HL-60/S4 (cell line): ENCODE measurements around the gene APPL2.
"Not testable (repeated sequence)": the region's sequence is repeated elsewhere in the genome, so short reads cannot be mapped to it uniquely, and the experiment has no call there.

Experiments
- in situ Hi-C: fragments of 300-500 bp; cut with MboI; formaldehyde crosslinking; loops from 2 replicates; pipeline ENCODE4 v1.14.3; 2022; ENCODE audit warnings: low sequenced_read_pairs

APPL2 gene

GRCh38 chr12:105200385-105200784 lies 35.6 kb downstream of the APPL2 start:
- in situ Hi-C loops: no loop called here

- in situ Hi-C loops: no loop called here
Observed at GRCh38 chr12:105198961-105199360, 37.0 kb downstream of the APPL2 start.

GRCh38 chr12:105196090-105196489 lies 39.9 kb downstream of the APPL2 start:
- in situ Hi-C loops: no loop called here

- in situ Hi-C loops: no loop called here
Observed at GRCh38 chr12:105194947-105195346, 41.0 kb downstream of the APPL2 start.

GRCh38 chr12:105192624-105193225 lies 43.2 kb downstream of the APPL2 start:
- in situ Hi-C loops: no loop called here

GRCh38 chr12:105190530-105190929 lies 45.4 kb downstream of the APPL2 start:
- in situ Hi-C loops: no loop called here

- in situ Hi-C loops: no loop called here
Observed at GRCh38 chr12:105189293-105189692, 46.7 kb downstream of the APPL2 start.

- in situ Hi-C loops: not testable (repeated sequence)
Observed at GRCh38 chr12:105183976-105184375, 52.0 kb downstream of the APPL2 start.

- in situ Hi-C loops: not testable (repeated sequence)
Observed at GRCh38 chr12:105183406-105183805, 52.6 kb downstream of the APPL2 start.

- in situ Hi-C loops: not testable (repeated sequence)
Observed at GRCh38 chr12:105179114-105179513, 56.9 kb downstream of the APPL2 start.

GRCh38 chr12:105177208-105177607 lies 58.8 kb downstream of the APPL2 start:
- in situ Hi-C loops: no loop called here

- in situ Hi-C loops: no loop called here
Observed at GRCh38 chr12:105175397-105175990, 60.5 kb downstream of the APPL2 start.

- in situ Hi-C loops: no loop called here
Observed at GRCh38 chr12:105171691-105172436, 64.1 kb downstream of the APPL2 start.

- in situ Hi-C loops: no loop called here
Observed at GRCh38 chr12:105170139-105170538, 65.8 kb downstream of the APPL2 start.

GRCh38 chr12:105168006-105168405 lies 68.0 kb downstream of the APPL2 start:
- in situ Hi-C loops: no loop called here

- in situ Hi-C loops: no loop called here
Observed at GRCh38 chr12:105167346-105167745, 68.6 kb downstream of the APPL2 start.

GRCh38 chr12:105166736-105167135 lies 69.2 kb downstream of the APPL2 start:
- in situ Hi-C loops: no loop called here

GRCh38 chr12:105164068-105164467 lies 71.9 kb downstream of the APPL2 start:
- in situ Hi-C loops: no loop called here

- in situ Hi-C loops: no loop called here
Observed at GRCh38 chr12:105162174-105162573, 73.8 kb downstream of the APPL2 start.

GRCh38 chr12:105158876-105159275 lies 77.1 kb downstream of the APPL2 start:
- in situ Hi-C loops: no loop called here

- in situ Hi-C loops: no loop called here
Observed at GRCh38 chr12:105157606-105158005, 78.4 kb downstream of the APPL2 start.

- in situ Hi-C loops: no loop called here
Observed at GRCh38 chr12:105156260-105156659, 79.7 kb downstream of the APPL2 start.
